H1 (cell line): ENCODE results near the gene KRT72. TPM values are rescaled to one million over a fixed set of nuclear protein-coding genes. Genes with fewer than 3 reads are reported as not detected.

Experiments used
- CTCF ChIA-PET: fragments of 300-600 bp; sonication (Branson Sonifier 250); formaldehyde crosslinking; loops from one replicate; lab custom pipeline; 2021; ENCODE audit not compliant: partially characterized antibody; lab: Charles Lee
- POLR2A ChIA-PET: fragments of 300-600 bp; sonication (Branson Sonifier 250); formaldehyde crosslinking; loops from one replicate; lab custom pipeline; 2021; ENCODE audit warnings: inconsistent platforms; ENCODE audit not compliant: partially characterized antibody; lab: Charles Lee
- DNase-seq, 2 experiments: peaks; one replicate each; pipeline versions ENCODE4 v3.0.0 to v3.0.0-alpha.2; 2010 to 2022; ENCODE audit warnings: low spot score in 2 of 2, low read depth in 1 of 2, mixed read lengths in 1 of 2
- FAIRE-seq: peaks from 2 replicates; lab custom pipeline; 2011; peaks lifted over from hg19 to GRCh38; lab: Jason Lieb, UNC
- H2AFZ ChIP-seq: 2 replicates; pipeline ENCODE4 v1.8.1; 2012; ENCODE audit warnings: low read length, inconsistent platforms
- H2AK5ac ChIP-seq: 2 replicates; pipeline ENCODE4 v1.6.1; 2013; ENCODE audit warnings: low read depth, low read length
- H2BK120ac ChIP-seq: replicated peaks from 2 replicates; pipeline ENCODE3; 2013; ENCODE audit warnings: low read depth, low read length, inconsistent platforms
- H2BK12ac ChIP-seq: 2 replicates; pipeline ENCODE4 v1.6.1; 2013; ENCODE audit warnings: low read depth, low read length
- H2BK15ac ChIP-seq: 2 replicates; pipeline ENCODE4 v1.6.1; 2013; ENCODE audit warnings: low read length
- H2BK20ac ChIP-seq: 2 replicates; pipeline ENCODE4 v1.6.1; 2013; ENCODE audit warnings: low read length
- H2BK5ac ChIP-seq: 2 replicates; pipeline ENCODE4 v1.6.1; 2013; ENCODE audit warnings: low read depth, low read length
- H3K14ac ChIP-seq: 2 replicates; pipeline ENCODE4 v1.6.1; 2013; ENCODE audit warnings: inconsistent platforms; ENCODE audit not compliant: insufficient read length
- H3K18ac ChIP-seq: 2 replicates; pipeline ENCODE4 v1.6.1; 2013; ENCODE audit warnings: low read length; ENCODE audit errors: extremely low read depth
- H3K23ac ChIP-seq: 2 replicates; pipeline ENCODE4 v1.6.1; 2013; ENCODE audit warnings: inconsistent platforms; ENCODE audit not compliant: insufficient read length
- H3K23me2 ChIP-seq: 2 replicates; pipeline ENCODE4 v1.6.1; 2013; ENCODE audit warnings: low read depth, low read length
- H3K27ac ChIP-seq: 2 replicates; pipeline ENCODE4 v1.6.1; 2011; ENCODE audit warnings: low read depth, low read length, inconsistent platforms
- H3K27me3 ChIP-seq, 4 experiments: replicated peaks in 1 of 4; 1 replicate in 1 of 4; 2 replicates in 3 of 4; pipeline versions ENCODE4 v1.6.1 to v1.8.1; 2011 to 2013; ENCODE audit warnings: low read length in 3 of 4, mild to moderate bottlenecking in 3 of 4, inconsistent platforms in 2 of 4, mixed read lengths in 2 of 4, moderate library complexity in 1 of 4; ENCODE audit not compliant: control insufficient read depth in 3 of 4, insufficient read depth in 3 of 4; ENCODE audit errors: extremely low read depth in 1 of 4
- H3K36me3 ChIP-seq, 4 experiments: 2 replicates each; pipeline versions ENCODE4 v1.6.1 to v1.8.1; 2011 to 2013; ENCODE audit warnings: mild to moderate bottlenecking in 4 of 4, low read length in 3 of 4, moderate library complexity in 2 of 4, control low read depth in 1 of 4, inconsistent platforms in 1 of 4; ENCODE audit not compliant: insufficient read depth in 4 of 4, control insufficient read depth in 2 of 4
- H3K4ac ChIP-seq: replicated peaks from 2 replicates; pipeline ENCODE3; 2013; ENCODE audit warnings: low read length, low read depth, mixed read lengths, inconsistent platforms; ENCODE audit not compliant: insufficient read length
- H3K4me1 ChIP-seq, 4 experiments: replicated peaks in 1 of 4; 1 replicate in 1 of 4; 2 replicates in 3 of 4; pipeline versions ENCODE4 v1.6.1 to v1.8.1; 2011 to 2013; ENCODE audit warnings: low read length in 3 of 4, inconsistent platforms in 2 of 4, mixed read lengths in 1 of 4; ENCODE audit not compliant: insufficient read depth in 4 of 4, control insufficient read depth in 3 of 4
- H3K4me2 ChIP-seq, 2 experiments: 2 replicates each; pipeline versions ENCODE4 v1.6.1 to v1.8.1; 2011 to 2013; ENCODE audit warnings: low read depth in 2 of 2, low read length in 2 of 2, control low read depth in 1 of 2, inconsistent platforms in 1 of 2, mild to moderate bottlenecking in 1 of 2; ENCODE audit not compliant: insufficient read depth in 1 of 2
- H3K4me3 ChIP-seq, 4 experiments: fragments of 200-600, 300-600 bp in 1 of 4; sonication (generic), shearing (Covaris generic), sonication (Bioruptor Twin) in 1 of 4; 2 replicates each; pipeline versions ENCODE4 v1.5.1 to v1.8.1; 2011 to 2016; ENCODE audit warnings: low read length in 4 of 4, low read depth in 3 of 4, control low read depth in 2 of 4, inconsistent platforms in 2 of 4, mild to moderate bottlenecking in 2 of 4, mixed read lengths in 1 of 4, moderate library complexity in 1 of 4; ENCODE audit not compliant: insufficient read depth in 2 of 4; ENCODE audit errors: extremely low read depth in 1 of 4
- H3K56ac ChIP-seq: replicated peaks from 2 replicates; pipeline ENCODE3; 2013; ENCODE audit warnings: low read depth, mild to moderate bottlenecking, mixed read lengths, low read length, inconsistent platforms; ENCODE audit not compliant: insufficient read length
- H3K79me1 ChIP-seq: 2 replicates; pipeline ENCODE4 v1.6.1; 2013; ENCODE audit warnings: low read depth, low read length, control low read depth
- H3K79me2 ChIP-seq, 2 experiments: 2 replicates each; pipeline versions ENCODE4 v1.6.1 to v1.8.1; 2012 to 2013; ENCODE audit warnings: low read length in 2 of 2, mild to moderate bottlenecking in 2 of 2, inconsistent platforms in 1 of 2; ENCODE audit not compliant: insufficient read depth in 2 of 2, control insufficient read depth in 1 of 2
- H3K9ac ChIP-seq, 4 experiments: replicated peaks in 1 of 4; 1 replicate in 1 of 4; 2 replicates in 3 of 4; pipeline versions ENCODE4 v1.6.1 to v1.8.1; 2011 to 2013; ENCODE audit warnings: low read depth in 3 of 4, low read length in 3 of 4, control low read depth in 2 of 4, mild to moderate bottlenecking in 2 of 4, moderate library complexity in 2 of 4, inconsistent platforms in 1 of 4; ENCODE audit errors: extremely low read depth in 1 of 4
- H3K9me3 ChIP-seq, 2 experiments: 2 replicates each; pipeline versions ENCODE4 v1.6.1 to v1.8.1; 2012 to 2013; ENCODE audit warnings: mild to moderate bottlenecking in 2 of 2, moderate library complexity in 2 of 2, control low read depth in 1 of 2, inconsistent platforms in 1 of 2, low read depth in 1 of 2, low read length in 1 of 2, mixed read lengths in 1 of 2; ENCODE audit not compliant: insufficient read depth in 2 of 2
- H4K20me1 ChIP-seq, 2 experiments: replicated peaks in 1 of 2; 2 replicates each; pipeline versions ENCODE3 to v1.8.1; 2011 to 2013; ENCODE audit warnings: inconsistent platforms in 2 of 2, low read length in 2 of 2, mild to moderate bottlenecking in 1 of 2; ENCODE audit not compliant: insufficient read depth in 2 of 2, control insufficient read depth in 1 of 2
- H4K5ac ChIP-seq: 2 replicates; pipeline ENCODE4 v1.6.1; 2013; ENCODE audit warnings: low read length, low read depth, mixed read lengths, inconsistent platforms; ENCODE audit not compliant: insufficient read length
- H4K8ac ChIP-seq: 2 replicates; pipeline ENCODE4 v1.8.0; 2013; ENCODE audit warnings: mild to moderate bottlenecking, moderate library complexity, low read length, inconsistent platforms; ENCODE audit not compliant: insufficient read depth; ENCODE audit errors: extremely low read depth
- H4K91ac ChIP-seq: replicated peaks from 2 replicates; pipeline ENCODE3; 2013; ENCODE audit warnings: low read length, mixed read lengths, inconsistent platforms; ENCODE audit not compliant: insufficient read length
- E2F6 ChIP-seq: IDR thresholded peaks from 2 replicates; pipeline ENCODE4 v1.6.1; 2012; ENCODE audit warnings: inconsistent platforms
- MAX ChIP-seq: IDR thresholded peaks from 2 replicates; pipeline ENCODE4 v1.6.1; 2012; ENCODE audit warnings: inconsistent platforms
- SIX5 ChIP-seq: IDR thresholded peaks from 2 replicates; pipeline ENCODE4 v1.6.1; 2011; ENCODE audit warnings: mild to moderate bottlenecking, low read depth, low read length
- WGBS, 2 experiments: shearing (Covaris generic) in 1 of 2; methylation state at CpG; one replicate each; pipeline versions ENCODE4 v1.1.6 to v1.1.7; 2013 to 2015; ENCODE audit warnings: low lambda C conversion rate in 2 of 2, mixed read lengths in 2 of 2, inconsistent platforms in 1 of 2, low coverage in 1 of 2, missing lambda C conversion rate in 1 of 2; ENCODE audit not compliant: insufficient replicate concordance in 2 of 2, insufficient coverage in 1 of 2, insufficient read length in 1 of 2; ENCODE audit errors: extremely low coverage in 1 of 2, missing lambda C conversion rate in 1 of 2; 5-methylcytosine and 5-hydroxymethylcytosine counted together
- polyA plus RNA-seq, 7 experiments: library from polyadenylated mRNA; depleted of rRNA in 3 of 7; stranded (reverse) in 5 of 7; unstranded in 2 of 7; fragments of >200 nt in 5 of 7; fragments of 200-250 nt in 2 of 7; gene quantifications; 1 replicate in 5 of 7; 2 replicates in 1 of 7; 4 replicates in 1 of 7; pipeline versions ENCODE4 v1.2.1 to v1.2.3, GENCODE V29; 2011 to 2013; ENCODE audit warnings: missing spikeins in 2 of 7, mixed read lengths in 2 of 7
- total RNA-seq: library from RNA; stranded (reverse); fragmentation: NEBNext Ultra II Directional; extraction: Animal tissue kit (Norgen Biotek cat#: 25700); gene quantifications from 2 replicates; pipeline ENCODE4 v1.2.1, GENCODE V29; 2021

The KRT72 gene
- total and polyA plus RNA-seq, 2 of the 8 experiments (the other 6 are each of a cell fraction or from before 2014, with no cell fraction given) = not detected

- 90% methylated on average over 14 of the region's 14 CpGs; no CpG with 5 or more reads in 1 of the 2 experiments for WGBS, 2 experiments
- Histone ChIP-seq H3K23me2 (no peaks in the 10 kb centered on the region), H3K27me3 (no peaks in the 10 kb centered on the region), H3K79me2 (no peaks in the 10 kb centered on the region), H2BK120ac (no peak within 1 kb of the TSS), H3K14ac (no peak within 1 kb of the TSS), H2BK12ac (no peak within 1 kb of the TSS), H4K8ac (no peak within 1 kb of the TSS), H3K18ac (no peak within 1 kb of the TSS), H3K4me2 (no peak within 1 kb of the TSS), H3K4ac (no peak within 1 kb of the TSS), H3K27ac (no peak within 1 kb of the TSS), H3K56ac (no peak within 1 kb of the TSS), H2BK5ac (no peak within 1 kb of the TSS), H4K91ac (no peak within 1 kb of the TSS), H2AK5ac (no peak within 1 kb of the TSS), H3K9ac (no peak within 1 kb of the TSS), H3K4me3 (no peak within 1 kb of the TSS), H3K9me3 (no peaks in the 10 kb centered on the region), H2BK15ac (no peak within 1 kb of the TSS), H2BK20ac (no peak within 1 kb of the TSS), H4K5ac (no peak within 1 kb of the TSS), H4K20me1 (no peaks in the 10 kb centered on the region), H3K79me1 (no peaks in the 10 kb centered on the region), H2AFZ (no peak within 1 kb of the TSS), H3K4me1 (no peaks in the 10 kb centered on the region; a peak in 1 of 7 replicates), H3K23ac (no peak within 1 kb of the TSS), H3K36me3 (no peaks in the 10 kb centered on the region)
- DNase-seq = peak in 1 of 2 experiments; percentile 27
- ChIA-PET POLR2A (no interaction called here), CTCF (interaction anchor here (0.6 to 2.8 kb wide), 8 partner anchors 9 to 284 kb away, joined by 3 to 8 read pairs (median 5); no protein-coding TSS in a partner anchor)
- TF ChIP-seq E2F6 = no peak
- TF ChIP-seq MAX = no peak
- no peak for TF ChIP-seq SIX5
- no peak for FAIRE-seq
Observed at GRCh38 chr12:52618216-52618615, 17.0 kb upstream of the KRT72 start, which contains the start of gene KRT73. TSS of gene KRT73 (minus strand) at chr12:52618559. CDS start at chr12:52618524, 35 bp downstream.
